H1 (cell line): ENCODE results near the gene SPATA6L.

ENCODE experiments used
- CTCF ChIP-seq, 3 experiments: IDR thresholded peaks; 1 replicate in 2 of 3; 2 replicates in 1 of 3; pipeline versions ENCODE4 v1.5.1 to v1.6.1; 2011; ENCODE audit warnings: low read length in 3 of 3, mild to moderate bottlenecking in 3 of 3, inconsistent platforms in 2 of 3, low read depth in 1 of 3, moderate library complexity in 1 of 3; ENCODE audit not compliant: insufficient read depth in 1 of 3; ENCODE audit errors: control extremely low read depth in 1 of 3
- GTF2F1 ChIP-seq: IDR thresholded peaks from 2 replicates; pipeline ENCODE4 v1.6.1; 2012; ENCODE audit warnings: low read depth, low read length, improper control_type of control experiment, borderline replicate concordance
- KDM1A ChIP-seq: fragments of 200-600, 300-600 bp; sonication (generic); IDR thresholded peaks from 2 replicates; pipeline ENCODE4 v1.7.1; 2016; ENCODE audit warnings: mild to moderate bottlenecking, low read length, borderline replicate concordance
- POLR2A ChIP-seq, 2 experiments: IDR thresholded peaks; 1 replicate in 1 of 2; 2 replicates in 1 of 2; pipeline ENCODE4 v1.6.1; 2011; ENCODE audit warnings: low read depth in 2 of 2, low read length in 2 of 2, mild to moderate bottlenecking in 2 of 2; ENCODE audit errors: control extremely low read depth in 1 of 2
- POLR2AphosphoS5 ChIP-seq: IDR thresholded peaks from 2 replicates; pipeline ENCODE4 v1.6.1; 2011; ENCODE audit warnings: low read depth, low read length
- RNF2 ChIP-seq: fragments of 200-900, 300-1000 bp; sonication (generic); IDR thresholded peaks from 2 replicates; pipeline ENCODE4 v1.7.1; 2016; ENCODE audit warnings: borderline replicate concordance, low read depth, mild to moderate bottlenecking, antibody characterized with exemption, low read length; ENCODE audit not compliant: poor library complexity, severe bottlenecking; ENCODE audit errors: missing control alignments
- SRF ChIP-seq: IDR thresholded peaks from 2 replicates; pipeline ENCODE4 v1.6.1; 2011; ENCODE audit warnings: mild to moderate bottlenecking, low read depth, low read length, moderate library complexity
- TAF1 ChIP-seq: IDR thresholded peaks from 2 replicates; pipeline ENCODE4 v1.6.1; 2011; ENCODE audit warnings: mild to moderate bottlenecking, low read depth, low read length
- YY1 ChIP-seq: IDR thresholded peaks from 2 replicates; pipeline ENCODE4 v1.6.1; 2011; ENCODE audit warnings: low read depth, mild to moderate bottlenecking, low read length
- ZNF274 ChIP-seq: IDR thresholded peaks from 2 replicates; pipeline ENCODE4 v1.7.0; 2012; ENCODE audit warnings: low read length, borderline replicate concordance; ENCODE audit errors: extremely low read depth

DNA sequence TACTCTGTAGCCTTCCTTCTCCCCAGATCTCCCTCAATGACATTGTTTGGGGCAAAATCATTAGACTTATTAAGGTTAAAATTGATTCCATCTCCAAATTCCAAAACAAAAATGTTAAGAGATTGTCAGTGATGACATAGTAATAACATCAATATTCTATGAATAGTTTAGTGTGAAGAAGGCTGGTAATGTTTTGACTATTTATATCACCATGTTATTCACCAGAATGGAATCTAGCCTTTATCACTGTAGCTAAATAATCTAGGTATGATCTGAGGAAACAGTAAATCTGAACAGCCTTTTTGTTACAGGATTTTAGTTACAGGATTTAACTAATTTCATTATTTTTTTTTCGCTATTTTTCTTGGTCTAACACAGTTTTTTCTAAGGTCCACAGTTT, 5.1 kb downstream of the SPATA6L start:
- TF ChIP-seq CTCF (IDR thresholded peaks at IDR 0.05; ENCODE audit: control extremely low read depth in 1 of 3, insufficient read depth in 1 of 3, low read depth in 1 of 3, low read length in 3 of 3): no peak
- TF ChIP-seq YY1: no peak
- TF ChIP-seq POLR2A (IDR thresholded peaks at IDR 0.05; ENCODE audit: control extremely low read depth in 1 of 2, low read depth in 2 of 2, low read length in 2 of 2): no peak
- no peak for TF ChIP-seq SRF
- no peak for TF ChIP-seq KDM1A
- no peak for TF ChIP-seq POLR2AphosphoS5
- TF ChIP-seq GTF2F1: no peak
- no peak for TF ChIP-seq RNF2
- no peak for TF ChIP-seq ZNF274
- no peak for TF ChIP-seq TAF1
